Type B pancreatic cell (in vitro differentiated cells): ENCODE measurements around the gene DMD. TPM values are rescaled to one million over a fixed set of nuclear protein-coding genes. Genes with fewer than 3 reads are reported as not detected.
A peak's percentile ranks its signal among the peaks of the same experiment; 100 is the strongest.
"Not testable (repeated sequence)": the region's sequence is repeated elsewhere in the genome, so short reads cannot be mapped to it uniquely, and the experiment has no call there.

ENCODE experiments used
- DNase-seq: peaks from one replicate; pipeline ENCODE4 v3.0.0; 2021; ENCODE audit warnings: mixed read lengths; ENCODE audit not compliant: unreplicated experiment; ENCODE audit errors: extremely low spot score
- H3K27ac Mint-ChIP-seq: 2 replicates; pipeline ENCODE4 v1.8.0; 2021; ENCODE audit warnings: mild to moderate bottlenecking, mixed read lengths
- H3K27me3 Mint-ChIP-seq: 2 replicates; pipeline ENCODE4 v1.8.0; 2021; ENCODE audit warnings: mixed read lengths
- H3K36me3 Mint-ChIP-seq: 2 replicates; pipeline ENCODE4 v1.8.0; 2021; ENCODE audit warnings: mixed read lengths
- H3K4me1 Mint-ChIP-seq: one replicate; pipeline ENCODE4 v1.8.0; 2021; ENCODE audit warnings: mixed read lengths; ENCODE audit not compliant: unreplicated experiment
- H3K4me3 Mint-ChIP-seq: 2 replicates; pipeline ENCODE4 v1.8.0; 2021; ENCODE audit warnings: mild to moderate bottlenecking, mixed read lengths
- H3K9me3 Mint-ChIP-seq: 2 replicates; pipeline ENCODE4 v1.8.0; 2021; ENCODE audit warnings: mixed read lengths
- CTCF ChIP-seq: fragments of 200-600 bp; sonication (generic); conservative IDR thresholded peaks from 2 replicates; pipeline ENCODE4 v1.5.0; 2021; ENCODE audit warnings: antibody characterized with exemption, mild to moderate bottlenecking
- total RNA-seq: library from RNA; stranded (reverse); gene quantifications from 2 replicates; pipeline ENCODE4 v1.2.1, GENCODE V29; 2021; ENCODE audit warnings: low replicate concordance

The DMD gene
- total RNA-seq, 1 donor from 2014 or later = 57.1 TPM

DNA sequence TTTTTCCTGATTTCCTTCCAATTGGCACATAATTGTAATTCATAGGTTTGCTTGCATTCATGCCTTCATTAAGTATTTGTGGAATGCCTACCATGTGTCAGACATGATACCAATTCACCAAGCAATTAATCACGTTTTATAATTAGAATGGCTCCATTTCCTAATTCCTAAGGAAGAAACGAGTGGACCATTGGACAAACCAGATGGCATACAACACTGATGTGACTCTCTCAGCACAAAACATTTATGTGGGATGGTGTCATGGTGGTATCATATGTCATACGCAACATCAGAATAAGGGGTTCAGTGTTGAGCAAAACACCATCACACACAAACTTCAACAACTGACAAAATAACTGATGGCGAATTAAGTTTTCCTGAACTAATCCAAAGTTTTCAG is 502.8 kb downstream of the DMD start:
- H3K36me3 Mint-ChIP-seq = no peaks in the 10 kb centered on the region

DNA sequence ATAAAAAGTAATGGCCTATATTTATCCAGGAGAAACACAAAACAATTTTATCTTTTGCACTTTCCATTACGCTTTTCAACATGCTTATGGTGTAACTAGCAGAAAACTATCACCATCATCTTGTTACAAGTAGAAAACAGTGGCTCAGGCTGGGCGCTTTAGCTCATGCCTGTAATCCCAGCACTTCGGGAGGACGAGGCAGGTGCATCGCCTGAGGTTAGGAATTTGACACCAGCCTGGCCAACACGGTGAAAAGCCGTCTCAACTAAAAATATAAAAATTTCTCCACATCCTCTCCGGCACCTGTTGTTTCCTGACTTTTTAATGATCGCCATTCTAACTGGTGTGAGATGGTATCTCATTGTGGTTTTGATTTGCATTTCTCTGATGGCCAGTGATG is 506.0 kb downstream of the DMD start:
- H3K36me3 Mint-ChIP-seq, H3K27ac Mint-ChIP-seq, H3K4me1 Mint-ChIP-seq, H3K9me3 Mint-ChIP-seq, H3K4me3 Mint-ChIP-seq, DNase-seq, H3K27me3 Mint-ChIP-seq: not testable (repeated sequence)

More for the DNA sequence above, 502.8 kb downstream of the DMD start:
- no peak for TF ChIP-seq CTCF
- Mint-ChIP-seq H3K9me3 (no peaks in the 10 kb centered on the region), H3K4me1 (no peaks in the 10 kb centered on the region), H3K27me3 (no peaks in the 10 kb centered on the region), H3K4me3 (no peak overlapping the region), H3K27ac (no peak overlapping the region)
- no peak for DNase-seq

DNA sequence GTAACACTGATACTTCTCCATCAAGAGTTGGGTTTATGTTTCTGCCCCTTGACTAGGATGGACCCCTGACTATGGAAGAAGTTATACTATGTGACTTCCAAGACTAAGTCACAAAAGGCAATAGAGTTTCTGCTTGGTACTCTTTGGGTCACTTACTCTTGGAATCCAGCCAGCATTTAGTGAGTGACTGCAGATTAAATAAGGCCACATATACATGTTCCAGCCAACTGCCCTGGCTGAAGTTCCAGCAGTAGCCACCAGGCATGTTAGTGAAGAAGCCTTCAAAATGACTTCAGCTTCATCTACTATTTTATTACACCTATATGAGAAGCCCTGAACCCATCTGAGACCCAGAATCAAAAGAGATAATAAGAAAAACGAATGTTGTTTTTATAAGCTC is 524.0 kb downstream of the DMD start:
- Mint-ChIP-seq H3K27me3 (no peaks in the 10 kb centered on the region), H3K27ac (no peak overlapping the region), H3K4me1 (no peaks in the 10 kb centered on the region), H3K9me3 (no peaks in the 10 kb centered on the region), H3K4me3 (no peak overlapping the region), H3K36me3 (no peaks in the 10 kb centered on the region)
- DNase-seq = no peak
- peak; percentile 43 for TF ChIP-seq CTCF

GRCh38 chrX:32678487-32678886 is 532.9 kb downstream of the DMD start:
- H3K4me3 Mint-ChIP-seq = no peak overlapping the region
- H3K4me1 Mint-ChIP-seq = no peaks in the 10 kb centered on the region
- no peaks in the 10 kb centered on the region for H3K27me3 Mint-ChIP-seq
- TF ChIP-seq CTCF = no peak
- peaks cover 6% of the 10 kb centered on the region for H3K9me3 Mint-ChIP-seq
- H3K27ac Mint-ChIP-seq = no peak overlapping the region
- no peaks in the 10 kb centered on the region for H3K36me3 Mint-ChIP-seq
- no peak for DNase-seq

DNA sequence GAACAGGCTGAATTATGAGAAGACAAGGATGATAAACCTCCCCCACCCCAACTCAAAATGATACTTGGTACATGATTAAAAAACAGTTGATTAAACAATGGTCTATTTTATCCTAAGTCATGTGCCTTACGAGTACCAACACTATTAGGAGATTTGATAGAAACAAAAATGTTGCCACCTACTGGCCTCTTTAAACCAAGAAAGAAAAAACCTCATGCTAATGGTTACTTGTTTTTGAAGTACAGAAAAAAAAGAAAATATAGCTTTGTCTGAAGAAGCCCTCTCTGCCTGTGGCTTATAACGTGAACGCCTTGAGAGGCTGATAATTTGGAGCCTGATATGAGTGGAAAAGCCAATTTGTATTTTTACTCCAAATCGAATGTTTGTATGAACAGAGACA is 538.2 kb downstream of the DMD start:
- H3K27ac Mint-ChIP-seq = no peak overlapping the region
- no peaks in the 10 kb centered on the region for H3K9me3 Mint-ChIP-seq
- no peak for DNase-seq

GRCh38 chrX:32662516-32662915 is 548.8 kb downstream of the DMD start:
- H3K9me3 Mint-ChIP-seq = no peaks in the 10 kb centered on the region
- H3K4me3 Mint-ChIP-seq = no peak overlapping the region
- H3K36me3 Mint-ChIP-seq = no peaks in the 10 kb centered on the region
- DNase-seq = no peak
- no peak for TF ChIP-seq CTCF
- H3K27me3 Mint-ChIP-seq = no peaks in the 10 kb centered on the region
- no peak overlapping the region for H3K27ac Mint-ChIP-seq
- H3K4me1 Mint-ChIP-seq = no peaks in the 10 kb centered on the region

More for the DNA sequence above, 538.2 kb downstream of the DMD start:
- peak; percentile 63 for TF ChIP-seq CTCF
- Mint-ChIP-seq H3K27me3 (no peaks in the 10 kb centered on the region), H3K4me1 (no peaks in the 10 kb centered on the region), H3K4me3 (no peak overlapping the region), H3K36me3 (no peaks in the 10 kb centered on the region)
